Activated CD4-positive, alpha-beta memory T cell treated with anti-CD3 and anti-CD28 coated beads, Interleukin-2, amount 10 ng/mL, durations not matched to agents 7 days and 5 days (primary cell): ENCODE data around the gene SRA1. TPM values are rescaled to one million over a fixed set of nuclear protein-coding genes. Genes with fewer than 3 reads are reported as not detected.

Source experiments
- total RNA-seq, 2 experiments: library from RNA; stranded (reverse); gene quantifications; one replicate each; pipeline ENCODE4 v1.2.3, GENCODE V29; 2021

SRA1 gene
- total RNA-seq, 2 experiments from 2014 or later, result 37.4 to 38.3 TPM

Other genes with a start within 250 kb of the SRA1 start
- 10 to 100 TPM; 67.9 to 69.1 TPM for gene HBEGF, start 210.9 kb downstream of the SRA1 start, total RNA-seq
- under 1 TPM; 0.43 to 0.78 TPM for gene SLC4A9, start 197.3 kb downstream of the SRA1 start, total RNA-seq
- 100 to 1,000 TPM; 109 to 122 TPM for gene ANKHD1, start 155.6 kb downstream of the SRA1 start, total RNA-seq
- 10 to 100 TPM in 1 of 2 experiments, 1 to 10 TPM in 1; 8.0 to 11.6 TPM for gene EIF4EBP3, start 9.8 kb downstream of the SRA1 start, total RNA-seq
- 10 to 100 TPM; 23.7 to 27.5 TPM for gene APBB3, start 7.1 kb upstream of the SRA1 start, total RNA-seq
- gene SLC35A4, start 7.4 kb upstream of the SRA1 start, total RNA-seq, result 10 to 100 TPM; 78.9 to 82.1 TPM
- gene CD14, start 75.7 kb upstream of the SRA1 start, total RNA-seq, result under 1 TPM; 0.23 to 0.38 TPM
- gene TMCO6, start 82.0 kb upstream of the SRA1 start, total RNA-seq, result 10 to 100 TPM; 28.9 to 29.0 TPM
- gene NDUFA2, start 90.2 kb upstream of the SRA1 start, total RNA-seq, result 10 to 100 TPM; 73.0 to 83.8 TPM
- gene IK, start 90.4 kb upstream of the SRA1 start, total RNA-seq, result 100 to 1,000 TPM; 123 to 126 TPM
- 10 to 100 TPM; 35.0 to 35.2 TPM for gene WDR55, start 107.4 kb upstream of the SRA1 start, total RNA-seq
- 1 to 10 TPM; 2.2 to 2.5 TPM for gene DND1, start 116.1 kb upstream of the SRA1 start, total RNA-seq
- 10 to 100 TPM; 66.0 to 70.2 TPM for gene HARS1, start 133.9 kb upstream of the SRA1 start, total RNA-seq
- 10 to 100 TPM; 30.6 to 34.7 TPM for gene HARS2, start 134.0 kb upstream of the SRA1 start, total RNA-seq
- gene ZMAT2, start 143.0 kb upstream of the SRA1 start, total RNA-seq, result 10 to 100 TPM; 52.0 to 52.7 TPM
- gene PCDHA1, start 228.7 kb upstream of the SRA1 start, total RNA-seq, result not detected
- not detected for gene PCDHA2, start 237.4 kb upstream of the SRA1 start, total RNA-seq
- not detected for gene PCDHA3, start 243.6 kb upstream of the SRA1 start, total RNA-seq
- not detected for gene PCDHA4, start 249.6 kb upstream of the SRA1 start, total RNA-seq